Kasumi-1 (cell line): ENCODE data around the gene ADARB1.

Source experiments
- DNase-seq, 2 experiments: peaks; one replicate each; lab custom pipeline; 2025; lab: John Stamatoyannopoulos, UW

Gene ADARB1

DNA sequence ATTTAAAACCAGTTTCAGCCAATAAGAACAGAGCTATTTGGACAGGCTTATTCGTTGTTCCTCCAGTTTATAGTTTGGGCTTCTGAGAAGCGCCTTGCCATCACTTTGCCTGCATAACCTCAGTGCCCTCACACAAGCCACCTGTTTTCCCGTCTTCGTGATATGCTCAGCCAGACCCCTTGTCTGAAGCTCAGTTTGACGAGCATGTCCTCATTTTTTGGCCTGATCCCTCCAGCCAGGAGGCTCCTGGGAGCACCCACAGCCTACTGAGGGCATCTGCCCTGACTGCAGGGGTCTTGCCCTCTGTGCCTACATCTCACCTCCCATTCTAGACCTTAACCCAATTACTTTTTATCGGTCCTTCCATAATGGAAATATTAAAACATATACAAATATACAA lies 95.3 kb downstream of the ADARB1 start:
- no peak for DNase-seq

DNA sequence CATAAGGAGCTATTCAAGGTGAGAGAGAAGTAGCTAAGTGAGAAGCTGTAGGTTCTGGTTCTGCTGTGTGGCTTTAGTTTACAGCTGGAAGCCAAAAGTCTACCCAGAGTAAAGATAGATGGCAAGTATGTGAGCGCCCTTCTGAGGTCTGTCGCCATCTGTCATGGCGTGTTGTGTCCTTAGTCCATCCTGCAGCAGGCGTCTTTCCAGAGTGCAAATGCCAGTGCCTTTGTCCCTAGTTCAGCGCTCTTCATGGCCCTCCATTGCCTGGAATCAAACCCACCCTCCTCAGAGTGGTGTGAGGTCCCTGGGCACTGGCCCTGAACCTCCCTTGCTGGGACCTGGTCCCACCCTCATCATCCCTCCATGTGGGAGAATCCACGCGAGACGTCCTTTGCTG lies 96.6 kb downstream of the ADARB1 start:
- no peak for DNase-seq

DNA sequence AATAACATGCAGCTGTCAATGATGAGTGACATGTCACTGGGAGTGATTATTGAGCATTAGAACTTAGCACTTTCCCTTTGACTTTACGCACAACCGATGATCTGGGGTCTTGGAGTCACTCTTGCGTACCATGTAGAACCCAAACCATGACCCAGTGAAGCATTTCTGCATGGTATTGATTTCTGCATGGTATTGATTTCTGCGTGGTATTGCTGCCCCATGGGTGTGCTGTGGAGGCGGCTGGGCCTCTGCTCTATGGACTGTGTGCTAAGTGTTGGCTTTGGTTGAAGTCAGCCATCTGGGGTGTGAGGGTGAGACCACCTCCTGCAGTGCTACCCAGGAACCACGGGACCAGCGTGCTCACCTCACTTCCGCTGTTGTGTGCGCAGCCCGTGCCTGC lies 98.0 kb downstream of the ADARB1 start:
- DNase-seq = no peak

DNA sequence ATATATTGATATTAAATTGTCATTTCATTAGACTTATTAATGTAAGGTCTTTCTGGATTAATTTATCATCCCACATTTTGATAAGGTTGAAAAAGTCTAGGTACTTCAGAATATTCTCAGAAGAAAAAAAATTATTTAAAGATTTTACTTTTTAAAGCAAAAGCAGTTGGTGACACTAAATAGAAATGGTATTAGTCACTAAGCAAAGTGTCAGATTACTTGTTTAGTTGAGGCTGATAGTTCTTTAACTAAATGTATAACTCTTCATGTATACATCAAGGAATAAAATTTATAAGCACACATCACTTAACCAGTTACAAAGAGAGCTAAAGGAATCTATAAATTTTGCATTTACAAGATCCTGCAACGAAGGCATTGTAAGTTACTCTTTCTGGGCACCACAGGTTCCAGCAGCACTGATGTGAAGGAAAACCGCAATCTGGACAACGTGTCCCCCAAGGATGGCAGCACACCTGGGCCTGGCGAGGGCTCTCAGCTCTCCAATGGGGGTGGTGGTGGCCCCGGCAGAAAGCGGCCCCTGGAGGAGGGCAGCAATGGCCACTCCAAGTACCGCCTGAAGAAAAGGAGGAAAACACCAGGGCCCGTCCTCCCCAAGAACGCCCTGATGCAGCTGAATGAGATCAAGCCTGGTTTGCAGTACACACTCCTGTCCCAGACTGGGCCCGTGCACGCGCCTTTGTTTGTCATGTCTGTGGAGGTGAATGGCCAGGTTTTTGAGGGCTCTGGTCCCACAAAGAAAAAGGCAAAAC lies 101.1 kb downstream of the ADARB1 start:
- no peak for DNase-seq

DNA sequence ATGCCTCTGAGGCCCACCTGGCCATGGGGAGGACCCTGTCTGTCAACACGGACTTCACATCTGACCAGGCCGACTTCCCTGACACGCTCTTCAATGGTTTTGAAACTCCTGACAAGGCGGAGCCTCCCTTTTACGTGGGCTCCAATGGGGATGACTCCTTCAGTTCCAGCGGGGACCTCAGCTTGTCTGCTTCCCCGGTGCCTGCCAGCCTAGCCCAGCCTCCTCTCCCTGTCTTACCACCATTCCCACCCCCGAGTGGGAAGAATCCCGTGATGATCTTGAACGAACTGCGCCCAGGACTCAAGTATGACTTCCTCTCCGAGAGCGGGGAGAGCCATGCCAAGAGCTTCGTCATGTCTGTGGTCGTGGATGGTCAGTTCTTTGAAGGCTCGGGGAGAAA lies 101.8 kb downstream of the ADARB1 start:
- no peak for DNase-seq

DNA sequence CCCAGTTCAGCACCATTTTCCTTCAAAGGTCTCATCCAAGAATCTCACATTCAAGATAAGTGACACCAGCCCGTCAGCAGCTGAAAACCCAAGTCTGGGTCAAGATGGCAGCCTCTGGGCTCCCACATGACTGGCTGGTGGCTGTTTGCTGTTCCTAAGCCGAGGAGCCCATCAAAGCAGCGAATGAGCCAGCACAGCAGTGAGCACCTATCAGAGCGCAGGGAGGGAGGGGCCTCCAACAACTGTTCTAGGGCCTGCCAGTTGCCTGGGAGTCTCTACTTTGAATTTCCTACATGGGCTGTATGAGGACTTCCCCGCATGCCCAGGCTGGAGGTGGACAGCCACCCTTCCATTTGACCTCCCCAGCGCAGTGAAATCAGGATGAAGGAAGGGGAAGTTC lies 102.7 kb downstream of the ADARB1 start:
- DNase-seq = no peak

DNA sequence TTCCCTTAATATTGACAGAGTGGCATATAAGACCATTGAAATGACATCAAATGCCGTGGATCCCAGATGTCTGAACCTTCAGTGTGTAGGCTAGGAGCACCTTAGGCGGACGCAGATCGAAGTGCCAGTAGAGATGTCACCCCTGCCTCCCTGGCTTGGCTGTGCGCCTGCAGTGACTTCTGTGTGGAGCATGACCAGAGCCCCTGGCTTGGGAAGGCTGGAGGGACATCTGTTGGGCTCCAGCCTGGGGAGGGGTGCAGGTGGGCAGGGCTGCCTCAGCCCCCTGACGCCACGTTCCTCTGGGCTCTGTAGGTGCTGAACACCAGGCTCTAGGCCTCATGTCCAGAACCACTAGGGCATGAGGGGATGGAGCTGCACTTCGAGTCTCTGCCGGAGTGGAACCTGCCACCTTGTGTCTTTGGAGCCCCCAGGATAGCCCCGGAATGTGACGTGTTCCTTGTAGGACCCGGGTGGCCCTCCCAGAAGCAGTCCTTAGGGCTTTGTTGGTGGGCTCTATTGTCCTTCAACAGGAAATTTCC lies 103.8 kb downstream of the ADARB1 start:
- no peak for DNase-seq

DNA sequence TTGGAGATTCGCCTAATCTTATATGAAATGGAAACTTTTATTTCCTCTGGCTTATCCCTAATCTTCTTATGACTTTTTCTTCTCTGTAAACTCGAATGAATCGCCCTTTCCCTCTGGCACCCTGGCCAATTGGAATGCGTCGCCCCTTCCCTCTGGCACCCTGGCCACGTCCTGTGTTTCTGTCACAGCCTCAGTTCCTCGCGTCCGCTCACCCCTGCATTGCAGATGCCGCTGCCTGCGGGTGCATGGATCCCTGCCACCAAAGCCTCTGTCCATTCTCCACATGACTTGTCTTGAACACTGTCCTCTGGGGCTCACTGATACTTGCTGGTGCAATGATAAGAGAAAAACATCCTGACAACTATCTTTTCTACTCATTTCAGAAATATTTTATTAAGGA lies 104.6 kb downstream of the ADARB1 start:
- DNase-seq = no peak

DNA sequence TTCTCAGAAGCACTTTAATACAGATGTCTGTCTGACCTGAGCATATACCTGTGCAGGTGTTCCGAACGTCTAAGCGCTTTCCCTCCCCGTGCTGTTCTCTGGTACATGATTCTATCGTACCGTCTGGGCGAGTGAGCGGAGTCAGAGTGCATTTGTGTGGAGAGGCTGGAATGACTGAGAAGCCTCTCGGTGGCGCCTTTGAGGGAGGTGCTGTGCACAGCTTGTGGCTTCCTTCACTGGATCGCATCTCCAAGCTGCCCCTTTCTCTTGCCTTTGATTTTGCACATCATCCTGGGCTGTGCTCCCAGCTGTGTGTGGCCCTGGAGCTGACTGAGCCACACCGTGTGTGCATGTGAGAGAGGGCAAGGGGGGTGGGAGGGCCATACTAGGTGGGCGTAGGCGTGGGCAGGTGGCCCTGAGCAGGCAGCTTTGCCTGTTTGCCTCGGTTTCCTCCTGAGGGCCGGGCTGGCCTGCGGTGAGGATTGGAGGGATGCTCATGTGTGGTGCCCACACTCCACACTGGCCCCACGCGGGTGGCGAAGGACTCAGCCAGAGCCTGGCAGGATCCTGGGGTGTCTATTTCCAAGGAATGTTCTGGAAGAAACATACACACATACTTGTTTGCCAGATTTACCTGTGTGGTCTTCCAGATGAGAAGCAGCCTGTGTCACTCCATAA lies 105.3 kb downstream of the ADARB1 start:
- DNase-seq = no peak

DNA sequence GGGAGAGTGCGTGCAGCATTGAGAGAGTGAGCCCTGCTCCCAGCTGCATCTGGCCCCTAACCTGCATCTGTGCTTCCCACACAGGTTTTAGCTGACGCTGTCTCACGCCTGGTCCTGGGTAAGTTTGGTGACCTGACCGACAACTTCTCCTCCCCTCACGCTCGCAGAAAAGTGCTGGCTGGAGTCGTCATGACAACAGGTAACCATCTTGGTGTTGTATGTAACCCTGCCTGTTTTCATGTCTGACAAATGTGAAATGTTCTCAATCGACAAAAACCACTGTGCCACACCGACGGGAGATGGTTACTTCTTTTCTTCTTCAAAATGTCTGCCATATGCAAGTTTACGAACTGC lies 105.8 kb downstream of the ADARB1 start:
- no peak for DNase-seq

DNA sequence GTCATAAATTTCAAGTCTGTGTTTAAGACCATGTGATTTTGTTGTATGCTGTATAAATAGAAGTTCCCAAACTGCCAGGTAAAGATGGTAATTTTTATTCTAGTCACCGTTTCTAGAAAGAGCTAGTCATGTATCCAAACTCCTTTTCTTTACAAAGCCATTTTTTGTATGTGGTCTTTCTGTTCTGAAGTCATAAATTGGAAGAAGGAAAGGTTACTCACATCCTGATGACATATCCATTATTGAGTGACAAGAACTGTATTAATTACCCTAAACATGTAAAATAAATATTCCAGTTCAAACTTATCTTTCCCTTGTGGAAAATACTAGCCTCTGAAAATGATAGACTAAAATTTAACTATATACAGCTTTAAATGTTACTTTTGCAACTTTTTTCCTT lies 108.6 kb downstream of the ADARB1 start:
- no peak for DNase-seq

DNA sequence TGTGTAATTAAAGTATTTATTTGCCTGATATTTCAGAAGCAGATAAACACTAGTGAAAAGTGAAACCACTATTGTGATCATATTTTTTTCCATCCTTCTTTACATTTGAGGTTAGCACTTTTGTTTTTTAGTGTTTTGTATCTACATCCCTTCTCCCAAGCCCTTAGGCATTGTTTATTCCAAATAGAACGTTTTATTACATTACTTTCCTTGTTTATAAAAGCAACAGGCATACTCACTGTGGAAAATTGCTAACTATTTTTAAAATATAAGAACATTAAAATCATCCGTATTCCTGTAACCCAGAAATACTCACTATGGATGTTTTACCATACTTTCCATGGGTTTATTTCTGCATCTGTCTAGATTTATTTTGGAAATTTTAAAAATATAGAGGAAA lies 109.5 kb downstream of the ADARB1 start:
- no peak for DNase-seq

DNA sequence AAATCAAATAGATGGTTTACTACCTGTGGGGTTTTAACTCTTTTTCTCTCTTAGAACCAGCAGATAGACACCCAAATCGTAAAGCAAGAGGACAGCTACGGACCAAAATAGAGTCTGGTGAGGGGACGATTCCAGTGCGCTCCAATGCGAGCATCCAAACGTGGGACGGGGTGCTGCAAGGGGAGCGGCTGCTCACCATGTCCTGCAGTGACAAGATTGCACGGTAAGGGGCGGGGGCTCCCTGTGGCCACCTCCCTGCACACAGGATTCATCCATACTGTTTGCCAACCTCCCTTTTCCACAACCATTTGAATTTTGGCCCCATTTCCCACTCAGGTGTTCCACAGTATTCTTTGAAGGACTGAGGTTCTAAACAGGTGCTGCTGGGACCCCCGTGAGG lies 110.5 kb downstream of the ADARB1 start:
- DNase-seq = no peak

DNA sequence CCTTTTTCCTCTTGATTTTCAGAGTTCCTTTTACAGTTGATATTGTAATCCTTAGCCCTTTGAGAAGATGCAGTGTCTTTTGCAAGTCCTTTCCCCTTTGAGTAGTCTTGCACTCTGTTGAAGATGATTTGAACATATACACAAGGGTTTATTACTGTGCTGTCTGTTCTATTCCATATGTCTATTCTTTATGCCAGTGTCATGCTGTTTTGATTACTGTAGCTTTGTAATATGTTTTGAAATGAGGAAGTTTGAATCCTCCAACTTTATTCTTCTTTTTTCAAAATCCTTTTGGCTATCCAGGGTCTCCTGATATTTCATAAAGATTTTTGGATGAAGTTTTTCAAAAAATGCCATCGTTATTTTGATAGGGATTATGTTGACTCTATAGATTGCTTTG lies 112.3 kb downstream of the ADARB1 start:
- no peak for DNase-seq

DNA sequence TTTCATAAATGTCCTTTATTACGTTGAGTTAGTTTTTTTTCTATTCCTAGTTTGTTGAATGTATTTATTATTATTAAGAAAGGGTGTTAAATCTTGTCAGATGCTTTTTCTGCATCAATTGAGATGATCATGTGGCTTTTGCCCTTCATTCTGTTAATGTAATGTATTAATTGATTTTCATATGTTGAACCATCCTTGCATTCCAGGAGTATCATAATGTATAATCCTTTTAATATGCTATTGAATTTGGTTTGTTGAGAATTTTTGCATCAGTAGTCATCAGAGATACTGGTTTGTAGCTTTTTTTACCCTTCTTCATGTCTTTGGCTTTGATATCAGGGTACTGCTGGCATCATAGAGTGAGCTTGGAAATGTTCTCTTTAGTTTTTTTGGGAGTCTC lies 113.3 kb downstream of the ADARB1 start:
- no peak for DNase-seq

DNA sequence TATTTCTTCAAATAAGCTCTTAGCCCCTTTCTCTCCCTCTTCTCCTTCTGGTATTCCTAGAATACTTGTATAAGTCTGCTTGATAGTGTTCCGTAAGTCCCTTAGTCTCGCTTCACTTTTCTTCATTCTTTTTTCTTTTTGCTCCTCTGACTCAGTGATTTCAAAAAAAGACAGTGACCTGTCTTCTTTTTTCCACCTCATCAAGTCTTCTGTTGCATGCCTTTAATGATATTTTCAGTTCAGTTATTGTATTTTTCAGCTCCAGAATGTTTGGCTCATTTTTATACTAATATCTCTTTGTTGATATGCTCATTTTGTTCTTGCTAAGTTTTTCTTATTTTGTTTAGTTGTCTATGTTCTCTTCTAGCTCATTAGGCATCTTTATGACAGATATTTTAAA lies 115.6 kb downstream of the ADARB1 start:
- no peak for DNase-seq

DNA sequence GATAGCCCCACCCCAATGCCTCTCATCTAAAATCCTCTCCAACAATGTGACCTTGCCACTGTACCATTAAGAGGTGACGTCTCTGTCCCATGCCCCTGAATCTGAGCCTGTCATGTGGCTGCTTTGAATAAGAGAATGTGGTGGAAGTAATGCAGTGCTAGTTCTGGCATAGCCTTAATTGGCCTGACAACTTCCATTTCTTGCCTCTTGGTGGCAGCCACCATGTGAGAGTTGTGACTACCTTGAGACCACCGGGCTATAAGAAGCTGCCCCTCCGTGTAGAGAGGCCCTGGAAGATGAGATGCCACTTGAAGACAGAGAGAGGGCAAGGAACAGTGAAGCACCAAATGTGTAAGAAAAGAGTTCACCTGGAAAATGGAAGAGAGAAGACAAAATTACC lies 118.0 kb downstream of the ADARB1 start:
- DNase-seq = no peak

DNA sequence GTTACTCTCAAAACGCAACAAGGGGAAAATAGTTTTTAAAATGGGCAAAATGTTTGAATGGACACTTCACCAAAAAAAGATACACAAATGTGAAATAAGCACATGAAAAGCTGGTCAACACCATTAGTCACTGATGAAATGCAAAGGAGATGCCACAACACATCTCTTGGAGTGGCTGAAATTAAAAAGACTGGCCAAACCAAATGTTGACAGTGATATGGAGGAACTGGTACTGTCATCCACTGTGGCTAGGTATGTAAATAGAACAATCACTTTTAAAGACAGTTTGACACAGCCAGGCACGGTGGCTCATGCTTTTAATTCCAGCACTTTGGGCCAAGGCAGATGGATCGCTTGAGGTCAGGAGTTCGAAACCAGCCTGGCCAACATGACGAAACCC lies 122.2 kb downstream of the ADARB1 start:
- DNase-seq = no peak

DNA sequence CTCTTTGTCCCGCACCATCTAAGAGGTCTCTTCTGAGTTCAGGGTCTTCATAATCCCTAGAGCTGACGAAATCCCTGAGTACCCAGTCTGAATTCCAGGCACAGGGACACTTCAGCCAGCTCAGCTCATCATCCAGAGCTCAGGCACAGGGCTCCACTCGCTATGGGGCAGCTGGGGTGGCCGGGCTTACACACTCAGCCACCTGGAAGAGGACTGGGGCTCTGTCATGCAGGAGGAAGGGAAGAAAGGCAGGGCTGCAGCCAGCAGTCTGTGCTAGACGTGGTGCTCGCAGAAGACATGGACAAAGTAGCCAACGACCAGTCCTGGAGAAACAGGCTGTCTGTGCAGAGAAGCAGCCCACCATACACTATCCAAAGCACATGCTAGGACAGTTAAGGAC lies 124.8 kb downstream of the ADARB1 start:
- no peak for DNase-seq

DNA sequence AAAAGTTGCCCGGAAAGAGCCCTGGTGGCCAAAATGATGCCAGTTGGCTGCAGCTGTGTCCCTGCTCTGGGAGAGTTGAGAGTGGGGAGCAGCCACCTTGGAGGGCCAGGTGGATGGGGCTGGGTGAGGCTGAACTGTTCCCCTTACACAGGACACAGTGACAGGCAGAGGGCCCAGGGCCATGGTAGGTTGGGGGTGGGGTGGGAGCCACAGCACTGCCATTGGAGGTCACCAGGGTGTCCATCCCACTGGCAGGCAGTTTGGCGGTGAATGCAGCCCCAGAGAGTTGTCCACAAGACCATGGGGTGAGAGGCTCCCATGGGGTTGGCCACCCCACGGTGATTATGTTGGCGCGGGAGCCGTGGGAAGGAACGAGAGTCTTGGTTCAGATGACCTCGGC lies 125.7 kb downstream of the ADARB1 start:
- no peak for DNase-seq

DNA sequence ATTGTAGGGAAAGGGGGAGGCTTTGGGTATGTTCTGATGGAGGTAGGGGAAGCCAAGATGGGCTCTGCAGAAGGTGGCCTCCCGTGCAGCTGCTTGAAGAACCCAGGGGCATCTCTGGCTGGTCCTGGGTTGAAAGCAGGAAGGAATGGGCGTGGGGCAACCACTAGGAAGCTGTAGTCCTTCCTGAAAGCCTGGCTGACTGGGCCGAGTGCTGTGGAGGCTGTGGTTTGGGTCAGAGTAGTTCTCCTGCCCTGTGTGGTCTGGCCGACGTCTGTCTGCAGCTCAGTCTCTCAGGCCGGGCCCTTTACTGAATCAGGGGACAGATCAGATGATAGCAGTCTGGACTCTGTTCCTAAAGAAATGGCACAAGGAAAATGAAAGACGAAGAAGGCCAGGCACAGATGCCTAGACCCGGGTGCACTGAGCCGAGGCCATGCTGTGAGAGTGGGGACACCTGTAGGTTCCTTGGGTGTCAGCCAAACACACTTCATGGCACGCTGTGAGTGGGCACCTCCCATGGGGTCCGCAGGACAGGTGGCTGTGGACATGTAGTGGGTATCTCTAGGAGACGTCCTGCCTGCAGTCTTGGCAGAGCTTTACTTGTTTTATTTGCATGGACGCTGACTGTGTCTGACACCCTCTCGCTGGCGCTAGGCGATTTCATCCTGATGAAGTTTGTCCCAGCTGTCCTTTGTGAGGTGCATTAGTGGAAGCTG lies 126.4 kb downstream of the ADARB1 start:
- peak; percentile 6 to 12 for DNase-seq

DNA sequence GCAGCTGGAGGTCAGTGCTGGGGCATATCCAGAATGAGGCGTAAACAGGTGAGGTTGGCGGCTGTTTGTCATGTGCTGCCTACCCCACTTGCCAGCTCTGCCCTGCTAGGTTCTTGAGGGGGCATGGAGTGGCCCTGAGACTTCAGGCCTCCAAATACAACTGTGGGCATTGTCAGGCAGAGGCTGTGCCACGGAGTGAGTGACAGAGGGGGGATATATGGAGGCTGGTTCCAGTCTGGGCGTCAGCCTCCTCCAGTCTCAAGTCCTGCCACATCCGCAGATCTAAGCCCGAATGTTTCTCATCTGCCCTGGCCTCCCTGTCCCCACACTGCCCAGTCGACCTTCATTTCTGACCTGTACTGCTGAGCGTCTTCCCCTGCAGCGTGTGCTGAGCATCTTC lies 128.0 kb downstream of the ADARB1 start:
- no peak for DNase-seq

DNA sequence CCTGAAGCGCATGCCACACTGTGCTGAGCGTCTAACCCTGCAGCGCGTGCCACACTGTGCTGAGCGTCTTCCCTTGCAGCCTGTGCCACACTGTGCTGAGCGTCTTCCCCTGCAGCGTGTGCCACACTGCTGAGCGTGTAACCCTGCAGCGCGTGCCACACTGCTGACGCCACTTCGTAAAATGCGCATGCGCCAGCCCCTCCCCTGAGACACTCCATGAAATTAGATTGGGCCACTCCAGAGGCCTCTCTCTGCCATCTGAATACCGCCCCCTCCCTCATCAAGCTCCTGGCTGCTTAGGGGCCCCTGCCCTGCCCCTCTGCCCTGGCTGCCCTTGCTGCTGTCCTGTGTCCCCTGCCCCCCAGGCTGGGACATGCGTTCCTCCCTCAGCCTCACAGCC lies 128.5 kb downstream of the ADARB1 start:
- no peak for DNase-seq
